ENCODE data around the gene FAM107B. TPM values are rescaled to one million over a fixed set of nuclear protein-coding genes. Genes with fewer than 3 reads are reported as not detected.
"Not testable (repeated sequence)": the region's sequence is repeated elsewhere in the genome, so short reads cannot be mapped to it uniquely, and the experiment has no call there.

The FAM107B gene
- total RNA-seq, 1 donor from 2014 or later = 99.4 TPM

DNA sequence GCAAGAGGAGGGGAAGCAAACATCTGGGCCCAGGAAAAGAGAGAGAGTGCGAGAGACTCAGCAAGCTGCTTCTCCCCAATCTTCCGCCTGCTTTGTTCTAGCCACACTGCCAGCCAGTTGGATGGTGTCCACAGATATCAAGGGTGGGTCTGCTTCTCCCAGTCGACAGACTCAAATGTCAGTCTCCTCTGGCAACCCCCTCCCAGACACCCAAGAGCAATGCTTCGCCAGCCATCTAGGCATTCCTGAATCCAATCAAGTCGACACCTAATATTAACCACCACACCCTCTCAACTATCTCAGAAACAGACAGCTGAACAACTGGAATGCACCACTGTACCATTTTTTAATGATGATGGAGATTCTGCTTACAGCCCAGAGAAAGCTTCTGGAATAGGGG lies 57.1 kb downstream of the FAM107B start:
- Mint-ChIP-seq H3K36me3 (ENCODE audit: low read depth) (no peaks in the 10 kb centered on the region), H3K27ac (no peak overlapping the region), H3K4me3 (ENCODE audit: low read depth) (no peak overlapping the region), H3K27me3 (ENCODE audit: low read depth) (no peaks in the 10 kb centered on the region), H3K4me1 (ENCODE audit: low read depth) (peaks cover 3% of the 10 kb centered on the region), H3K9me3 (peaks cover 15% of the 10 kb centered on the region)
- intact Hi-C loops (cut with micrococcal nuclease) = no loop called here
- DNase-seq (ENCODE audit: low spot score) = no peak

- no peak for DNase-seq (ENCODE audit: low spot score)
- H3K4me3 Mint-ChIP-seq (ENCODE audit: low read depth) = no peak overlapping the region
- no peaks in the 10 kb centered on the region for H3K36me3 Mint-ChIP-seq (ENCODE audit: low read depth)
- intact Hi-C loops (cut with micrococcal nuclease) = no loop called here
- no peaks in the 10 kb centered on the region for H3K27me3 Mint-ChIP-seq (ENCODE audit: low read depth)
- peaks cover 3% of the 10 kb centered on the region for H3K4me1 Mint-ChIP-seq (ENCODE audit: low read depth)
- H3K27ac Mint-ChIP-seq = no peak overlapping the region
- H3K9me3 Mint-ChIP-seq = peaks cover 18% of the 10 kb centered on the region
Measured at GRCh38 chr10:14712991-14713424, 61.7 kb downstream of the FAM107B start.

GRCh38 chr10:14709344-14709743 lies 65.4 kb downstream of the FAM107B start:
- intact Hi-C loops (cut with micrococcal nuclease); H3K4me1 Mint-ChIP-seq (ENCODE audit: low read depth): not testable (repeated sequence)

GRCh38 chr10:14707481-14707880 lies 67.2 kb downstream of the FAM107B start:
- H3K4me3 Mint-ChIP-seq (ENCODE audit: low read depth) = no peak overlapping the region
- DNase-seq (ENCODE audit: low spot score) = no peak
- no peak overlapping the region for H3K27ac Mint-ChIP-seq
- H3K27me3 Mint-ChIP-seq (ENCODE audit: low read depth) = peaks cover 4% of the 10 kb centered on the region
- peaks cover 13% of the 10 kb centered on the region for H3K9me3 Mint-ChIP-seq
- H3K4me1 Mint-ChIP-seq (ENCODE audit: low read depth) = peaks cover 3% of the 10 kb centered on the region
- no peaks in the 10 kb centered on the region for H3K36me3 Mint-ChIP-seq (ENCODE audit: low read depth)
- intact Hi-C loops (cut with micrococcal nuclease) = no loop called here

More at GRCh38 chr10:14709344-14709743, 65.4 kb downstream of the FAM107B start:
- H3K27ac Mint-ChIP-seq; DNase-seq (ENCODE audit: low spot score); H3K36me3 Mint-ChIP-seq (ENCODE audit: low read depth); H3K4me3 Mint-ChIP-seq (ENCODE audit: low read depth); H3K27me3 Mint-ChIP-seq (ENCODE audit: low read depth): not testable (repeated sequence)
- H3K9me3 Mint-ChIP-seq = peaks cover 13% of the 10 kb centered on the region

GRCh38 chr10:14705548-14706230 lies 69.0 kb downstream of the FAM107B start:
- peaks cover 13% of the 10 kb centered on the region for H3K9me3 Mint-ChIP-seq
- intact Hi-C loops (cut with micrococcal nuclease) = no loop called here
- no peak overlapping the region for H3K4me3 Mint-ChIP-seq (ENCODE audit: low read depth)
- peaks cover 3% of the 10 kb centered on the region for H3K4me1 Mint-ChIP-seq (ENCODE audit: low read depth)
- H3K36me3 Mint-ChIP-seq (ENCODE audit: low read depth) = no peaks in the 10 kb centered on the region
- DNase-seq (ENCODE audit: low spot score) = no peak
- H3K27me3 Mint-ChIP-seq (ENCODE audit: low read depth) = peaks cover 4% of the 10 kb centered on the region
- H3K27ac Mint-ChIP-seq = no peak overlapping the region

DNA sequence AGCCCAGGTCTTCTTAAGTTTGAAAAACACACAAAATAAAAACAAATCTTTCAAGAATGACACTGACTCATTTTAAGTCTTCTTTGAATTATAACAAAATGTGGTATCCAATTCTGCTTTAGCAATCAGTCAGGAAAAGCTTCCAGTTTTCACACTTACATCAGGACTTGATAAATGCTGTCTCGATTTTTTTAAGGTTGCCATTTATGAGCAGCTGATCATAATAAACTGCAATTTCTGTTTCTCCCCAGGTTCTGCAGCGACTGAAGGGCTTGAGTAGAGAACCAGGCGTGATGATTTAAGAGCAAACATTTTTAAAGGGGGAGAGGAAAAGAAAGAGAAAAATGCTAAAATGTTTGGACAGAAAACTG lies 71.1 kb downstream of the FAM107B start:
- Mint-ChIP-seq H3K4me1 (ENCODE audit: low read depth) (peaks cover 3% of the 10 kb centered on the region), H3K4me3 (ENCODE audit: low read depth) (no peak overlapping the region), H3K27ac (no peak overlapping the region), H3K36me3 (ENCODE audit: low read depth) (no peaks in the 10 kb centered on the region), H3K9me3 (peaks cover 2% of the 10 kb centered on the region), H3K27me3 (ENCODE audit: low read depth) (peaks cover 4% of the 10 kb centered on the region)
- no peak for DNase-seq (ENCODE audit: low spot score)
- intact Hi-C loops (cut with micrococcal nuclease) = no loop called here

DNA sequence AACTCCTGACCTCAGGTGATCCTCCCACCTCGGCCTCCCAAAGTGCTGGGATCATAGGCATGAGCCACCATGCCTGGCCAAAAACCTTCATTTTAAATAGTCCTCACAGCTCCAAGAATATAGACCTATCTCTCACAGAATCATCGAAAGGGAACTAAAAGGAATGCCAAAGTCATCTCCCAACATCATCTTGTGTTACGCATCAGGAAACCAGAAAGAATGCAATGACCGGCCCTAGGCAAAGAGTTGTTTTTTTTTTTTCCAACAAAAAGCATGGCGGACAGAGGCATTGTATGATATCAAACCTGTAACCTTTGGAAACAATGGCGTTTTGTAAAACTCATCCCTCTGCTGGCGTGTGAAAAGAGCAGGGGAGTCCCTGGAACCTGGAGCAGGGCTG lies 73.2 kb downstream of the FAM107B start:
- Mint-ChIP-seq H3K4me1 (ENCODE audit: low read depth) (peaks cover 3% of the 10 kb centered on the region), H3K4me3 (ENCODE audit: low read depth) (no peak overlapping the region), H3K27me3 (ENCODE audit: low read depth) (peaks cover 4% of the 10 kb centered on the region), H3K27ac (no peak overlapping the region), H3K9me3 (no peaks in the 10 kb centered on the region), H3K36me3 (ENCODE audit: low read depth) (no peaks in the 10 kb centered on the region)
- no peak for DNase-seq (ENCODE audit: low spot score)
- intact Hi-C loops (cut with micrococcal nuclease) = loop anchor here (2.0 kb wide), 1 partner anchor 69 kb away; no protein-coding TSS in a partner anchor

DNA sequence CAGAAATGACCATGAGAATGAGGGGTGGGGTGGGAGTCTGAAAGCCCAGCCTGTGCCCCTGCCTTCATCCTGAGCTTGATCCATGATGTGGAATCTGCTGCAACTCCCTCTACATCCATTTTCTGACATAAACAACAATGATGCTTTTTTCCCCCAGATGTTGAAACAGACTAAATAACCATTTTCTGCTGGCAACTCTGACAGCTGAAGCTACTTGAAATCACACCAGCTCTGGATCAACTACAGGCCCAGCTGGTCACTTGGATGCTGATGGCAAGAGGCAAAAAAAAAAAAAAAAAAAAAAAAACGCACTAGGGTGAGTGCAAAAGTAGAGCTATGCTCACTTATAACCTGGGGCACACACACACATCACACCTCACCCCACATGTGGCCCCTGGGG lies 74.2 kb downstream of the FAM107B start:
- Mint-ChIP-seq H3K27me3 (ENCODE audit: low read depth) (peaks cover 4% of the 10 kb centered on the region), H3K27ac (no peak overlapping the region), H3K4me1 (ENCODE audit: low read depth) (peaks cover 3% of the 10 kb centered on the region), H3K4me3 (ENCODE audit: low read depth) (no peak overlapping the region), H3K9me3 (no peaks in the 10 kb centered on the region), H3K36me3 (ENCODE audit: low read depth) (no peaks in the 10 kb centered on the region)
- intact Hi-C loops (cut with micrococcal nuclease) = loop anchor here (2.0 kb wide), 1 partner anchor 68 kb away; no protein-coding TSS in a partner anchor
- DNase-seq (ENCODE audit: low spot score) = no peak

- Mint-ChIP-seq H3K9me3 (no peaks in the 10 kb centered on the region), H3K4me3 (ENCODE audit: low read depth) (no peak overlapping the region), H3K36me3 (ENCODE audit: low read depth) (no peaks in the 10 kb centered on the region), H3K27ac (no peak overlapping the region), H3K27me3 (ENCODE audit: low read depth) (peaks cover 4% of the 10 kb centered on the region), H3K4me1 (ENCODE audit: low read depth) (peaks cover 5% of the 10 kb centered on the region)
- DNase-seq (ENCODE audit: low spot score) = no peak
- intact Hi-C loops (cut with micrococcal nuclease) = no loop called here
Measured at GRCh38 chr10:14699482-14699881, 75.2 kb downstream of the FAM107B start.

DNA sequence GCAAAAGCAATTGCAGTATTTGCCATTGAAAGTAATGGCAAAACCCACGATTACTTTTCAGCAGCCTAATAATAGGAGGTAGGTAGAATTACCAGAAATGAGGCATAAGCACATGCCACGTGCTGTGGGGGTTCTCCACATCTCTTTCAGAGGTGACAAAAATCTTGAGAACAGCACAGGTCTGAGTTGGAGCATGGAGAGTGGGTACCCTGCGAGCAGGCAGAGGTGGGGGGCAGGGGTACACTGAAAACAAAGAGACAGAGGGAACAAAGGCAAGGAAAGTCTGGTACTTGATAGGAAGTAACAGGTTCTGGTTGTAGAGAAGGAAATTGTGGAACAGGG lies 75.9 kb downstream of the FAM107B start:
- no peak for DNase-seq (ENCODE audit: low spot score)
- H3K9me3 Mint-ChIP-seq = no peaks in the 10 kb centered on the region
- H3K4me3 Mint-ChIP-seq (ENCODE audit: low read depth) = no peak overlapping the region
- peaks cover 5% of the 10 kb centered on the region for H3K4me1 Mint-ChIP-seq (ENCODE audit: low read depth)
- no peak overlapping the region for H3K27ac Mint-ChIP-seq
- peaks cover 4% of the 10 kb centered on the region for H3K27me3 Mint-ChIP-seq (ENCODE audit: low read depth)
- intact Hi-C loops (cut with micrococcal nuclease) = no loop called here
- H3K36me3 Mint-ChIP-seq (ENCODE audit: low read depth) = no peaks in the 10 kb centered on the region

DNA sequence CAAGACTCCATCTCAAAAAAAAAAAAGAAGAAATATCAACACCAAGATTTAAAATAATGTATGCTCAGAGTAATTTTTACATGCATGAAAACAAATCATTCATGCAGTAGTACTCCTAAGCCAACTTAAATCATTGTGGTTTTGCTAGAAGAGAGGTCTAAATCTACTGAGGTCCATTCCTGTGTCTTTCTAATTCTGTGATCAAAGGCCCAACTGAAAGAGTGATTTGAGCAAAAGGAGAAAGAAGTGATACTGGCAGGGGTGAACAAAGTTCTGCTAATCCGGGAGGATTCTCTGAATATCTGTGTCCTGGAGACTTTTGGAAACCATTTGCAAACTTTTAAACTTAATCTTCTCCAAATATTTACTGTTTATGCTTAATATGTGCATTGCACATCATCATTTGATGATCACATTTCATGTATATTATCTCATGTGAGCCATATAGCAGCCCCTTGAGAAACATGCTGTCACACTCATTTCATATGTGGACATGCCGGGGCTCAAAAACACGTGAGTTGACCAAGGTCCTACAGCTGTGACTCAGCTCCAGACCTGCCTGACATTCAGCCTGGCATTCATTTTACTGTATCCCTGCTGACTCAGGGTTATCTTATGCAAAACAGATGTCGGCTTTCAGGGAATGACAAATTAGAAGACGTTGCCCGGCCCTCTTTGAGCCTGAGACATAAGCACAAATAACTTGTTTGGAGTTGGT lies 76.4 kb downstream of the FAM107B start:
- Mint-ChIP-seq H3K4me3 (ENCODE audit: low read depth) (no peak overlapping the region), H3K36me3 (ENCODE audit: low read depth) (no peaks in the 10 kb centered on the region), H3K27me3 (ENCODE audit: low read depth) (peaks cover 1% of the 10 kb centered on the region), H3K27ac (no peak overlapping the region), H3K9me3 (no peaks in the 10 kb centered on the region), H3K4me1 (ENCODE audit: low read depth) (peaks cover 5% of the 10 kb centered on the region)
- intact Hi-C loops (cut with micrococcal nuclease) = no loop called here
- no peak for DNase-seq (ENCODE audit: low spot score)

- H3K27ac Mint-ChIP-seq = no peak overlapping the region
- H3K36me3 Mint-ChIP-seq (ENCODE audit: low read depth) = no peaks in the 10 kb centered on the region
- H3K27me3 Mint-ChIP-seq (ENCODE audit: low read depth) = no peaks in the 10 kb centered on the region
- H3K9me3 Mint-ChIP-seq = no peaks in the 10 kb centered on the region
- intact Hi-C loops (cut with micrococcal nuclease) = no loop called here
- H3K4me1 Mint-ChIP-seq (ENCODE audit: low read depth) = peaks cover 6% of the 10 kb centered on the region
- DNase-seq (ENCODE audit: low spot score) = no peak
- no peak overlapping the region for H3K4me3 Mint-ChIP-seq (ENCODE audit: low read depth)
Measured at GRCh38 chr10:14697281-14697680, 77.4 kb downstream of the FAM107B start.

DNA sequence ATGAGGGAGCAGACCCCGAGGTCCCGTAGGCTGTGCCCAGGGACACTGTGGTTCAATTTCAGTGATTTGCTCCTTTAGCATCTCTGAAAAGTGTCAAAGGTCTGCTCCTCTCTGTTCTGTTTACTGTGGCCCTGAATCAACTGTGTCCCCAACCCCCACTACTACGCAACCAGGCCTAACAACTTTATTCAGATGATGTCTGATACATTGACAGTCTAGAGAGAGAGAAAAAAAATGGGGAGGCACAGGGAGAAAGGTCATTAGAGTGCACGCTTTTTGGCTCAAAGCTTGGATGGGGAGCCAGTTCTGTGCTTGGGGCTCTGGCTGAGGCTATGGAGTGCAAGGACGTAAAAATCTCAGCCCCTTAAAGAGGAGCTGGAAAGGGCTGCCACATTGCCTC lies 77.9 kb downstream of the FAM107B start:
- intact Hi-C loops (cut with micrococcal nuclease) = no loop called here
- Mint-ChIP-seq H3K4me3 (ENCODE audit: low read depth) (no peak overlapping the region), H3K36me3 (ENCODE audit: low read depth) (no peaks in the 10 kb centered on the region), H3K27me3 (ENCODE audit: low read depth) (no peaks in the 10 kb centered on the region), H3K27ac (no peak overlapping the region), H3K4me1 (ENCODE audit: low read depth) (peaks cover 6% of the 10 kb centered on the region), H3K9me3 (no peaks in the 10 kb centered on the region)
- no peak for DNase-seq (ENCODE audit: low spot score)
